ENCODE data around the gene MYOM1.

DNA sequence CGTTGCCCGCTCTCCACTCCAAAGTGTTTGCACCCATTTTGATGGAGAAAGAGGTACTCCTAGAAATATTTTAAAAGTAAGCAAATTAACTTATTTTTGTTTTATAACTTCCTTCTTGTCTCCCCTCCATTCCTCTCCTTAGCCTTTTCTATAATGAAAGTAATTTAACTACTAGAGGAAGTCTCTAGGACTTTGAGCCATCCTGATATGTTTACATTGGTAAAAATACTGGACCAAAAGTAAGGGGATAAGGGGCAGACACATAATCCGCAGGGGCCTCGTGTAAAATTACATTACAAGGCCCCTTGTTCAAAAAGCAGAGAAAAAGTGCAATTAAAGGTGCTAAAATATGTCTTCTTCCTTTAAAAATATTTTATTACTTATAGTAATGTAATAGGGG is 55.4 kb downstream of the MYOM1 start:
- TF ChIP-seq CTCF (IDR thresholded peaks at IDR 0.05) (no peak), POLR2A (IDR thresholded peaks at IDR 0.05) (no peak)

Data from thyroid gland (tissue), 4 donors.